MM.1S (cell line): ENCODE measurements around the gene KIRREL2.

Experiments used
- CTCF ChIP-seq: fragments of 300-600 bp; sonication (generic); IDR thresholded peaks from 2 replicates; pipeline ENCODE4 v1.5.1; 2016; ENCODE audit warnings: antibody characterized with exemption, low read length, mixed read lengths
- EZH2phosphoT487 ChIP-seq: fragments of 300-600 bp; sonication (generic); IDR thresholded peaks from 2 replicates; pipeline ENCODE4 v1.6.1; 2018; ENCODE audit warnings: antibody characterized with exemption, low read length

DNA sequence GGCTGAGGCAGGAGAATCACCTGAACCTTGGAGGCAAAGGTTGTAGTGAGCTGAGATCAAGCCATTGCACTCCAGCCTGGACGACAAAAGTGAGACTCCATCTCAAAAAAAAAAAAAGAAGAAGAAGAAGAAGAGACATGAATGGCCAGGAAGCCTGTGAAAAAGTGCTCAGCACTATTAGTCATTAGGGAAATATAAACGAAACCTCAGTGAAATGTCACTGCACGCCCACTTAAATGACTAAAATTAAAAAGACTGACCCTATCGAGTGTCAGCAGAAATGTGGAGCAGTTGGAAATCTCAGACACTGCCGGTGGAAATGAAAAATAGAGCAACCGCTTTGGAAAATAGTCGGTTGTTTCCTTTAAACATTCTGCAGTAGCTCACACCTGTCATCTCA lies 56.9 kb downstream of the KIRREL2 start:
- no peak for TF ChIP-seq CTCF
- TF ChIP-seq EZH2phosphoT487, result no peak
